Osteoblast (primary cell): ENCODE data around the gene HIRIP3. TPM values are rescaled to one million over a fixed set of nuclear protein-coding genes. Genes with fewer than 3 reads are reported as not detected.
A peak's percentile ranks its signal among the peaks of the same experiment; 100 is the strongest.

Source experiments
- DNase-seq: peaks from one replicate; pipeline ENCODE4 v3.0.0; 2011; ENCODE audit warnings: low spot score, mixed read lengths; ENCODE audit not compliant: insufficient read length; ENCODE audit errors: missing footprints
- H2AFZ ChIP-seq: 2 replicates; pipeline ENCODE4 v1.6.0; 2011; ENCODE audit warnings: mild to moderate bottlenecking, low read length
- H3K27ac ChIP-seq: 2 replicates; pipeline ENCODE4 v1.5.1; 2011; ENCODE audit warnings: mild to moderate bottlenecking, low read depth, low read length, moderate library complexity
- H3K27me3 ChIP-seq: 2 replicates; pipeline ENCODE4 v1.6.0; 2012; ENCODE audit warnings: mild to moderate bottlenecking, control low read depth, inconsistent platforms, low read length, moderate library complexity; ENCODE audit not compliant: insufficient read depth
- H3K36me3 ChIP-seq: 2 replicates; pipeline ENCODE4 v1.5.1; 2011; ENCODE audit warnings: mild to moderate bottlenecking, low read length, control low read depth, moderate library complexity; ENCODE audit not compliant: insufficient read depth
- H3K4me1 ChIP-seq: 2 replicates; pipeline ENCODE4 v1.5.1; 2011; ENCODE audit warnings: mild to moderate bottlenecking, low read length, control low read depth, moderate library complexity; ENCODE audit not compliant: insufficient read depth
- H3K4me2 ChIP-seq: 2 replicates; pipeline ENCODE4 v1.6.0; 2011; ENCODE audit warnings: mild to moderate bottlenecking, low read length; ENCODE audit not compliant: insufficient read depth
- H3K4me3 ChIP-seq: fragments of 200-600 bp; sonication (generic); 3 replicates; pipeline ENCODE4 v1.5.1; 2012; ENCODE audit warnings: mild to moderate bottlenecking, low read length, inconsistent platforms; ENCODE audit not compliant: insufficient read depth
- H3K79me2 ChIP-seq: 2 replicates; pipeline ENCODE4 v1.6.0; 2012; ENCODE audit warnings: mild to moderate bottlenecking, low read length, control low read depth, inconsistent platforms; ENCODE audit not compliant: insufficient read depth
- H3K9me3 ChIP-seq: 2 replicates; pipeline ENCODE4 v1.5.1; 2011; ENCODE audit warnings: low read depth, low read length, control low read depth
- H4K20me1 ChIP-seq: 2 replicates; pipeline ENCODE4 v1.6.0; 2012; ENCODE audit warnings: mild to moderate bottlenecking, low read length, control low read depth; ENCODE audit not compliant: insufficient read depth
- total RNA-seq: library from RNA; depleted of rRNA; stranded (reverse); fragments of >200 nt; gene quantifications from 2 replicates; pipeline ENCODE4 v1.2.3, GENCODE V29; 2012
- TF ChIP-seq, protein P1 (sequence below): IDR thresholded peaks from 2 replicates; pipeline ENCODE4 v1.5.1; 2011; ENCODE audit warnings: mild to moderate bottlenecking, low read depth, low read length, moderate library complexity; ENCODE audit errors: extremely low read depth

HIRIP3 gene
- total RNA-seq, 1 donor: 5.8 TPM

DNA sequence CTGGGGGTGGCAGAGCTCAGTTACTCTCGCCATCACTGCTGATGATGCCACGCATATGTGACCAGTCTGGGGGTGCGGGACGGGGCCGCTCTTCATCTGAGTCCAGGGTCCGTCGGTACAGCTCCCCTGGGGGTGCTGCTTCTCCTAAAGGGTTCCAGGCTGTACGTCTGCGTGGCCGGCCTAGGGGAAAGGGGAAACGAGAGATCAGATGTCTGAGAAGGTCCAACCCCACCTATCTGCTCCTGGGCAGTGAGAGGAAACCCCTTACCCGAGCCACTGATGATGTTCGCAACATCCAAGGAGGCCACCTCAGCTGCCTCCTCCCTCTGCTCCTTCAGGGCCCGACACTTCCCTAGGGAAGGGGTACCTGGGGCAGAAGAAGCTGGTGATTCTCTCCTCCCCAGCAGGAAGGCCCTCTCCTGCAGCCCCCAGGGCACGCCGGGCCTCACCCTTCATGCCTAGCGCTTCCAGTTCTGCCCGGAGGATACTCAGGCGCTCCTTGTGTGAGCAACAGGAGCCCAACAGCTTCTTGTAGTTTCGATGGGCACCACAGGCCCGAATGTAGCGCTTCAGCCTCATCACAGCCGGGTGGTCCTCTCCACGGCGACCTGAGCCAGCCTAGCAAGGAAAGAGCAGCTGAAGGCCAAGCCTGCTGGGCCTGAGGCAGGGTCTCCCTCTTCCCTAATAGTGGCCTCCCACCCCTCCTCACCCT, 2.1 kb downstream of the HIRIP3 start:
- H3K9me3 ChIP-seq: no peaks in the 10 kb centered on the region
- no peak overlapping the region for H2AFZ ChIP-seq
- TF ChIP-seq, protein P1, sequence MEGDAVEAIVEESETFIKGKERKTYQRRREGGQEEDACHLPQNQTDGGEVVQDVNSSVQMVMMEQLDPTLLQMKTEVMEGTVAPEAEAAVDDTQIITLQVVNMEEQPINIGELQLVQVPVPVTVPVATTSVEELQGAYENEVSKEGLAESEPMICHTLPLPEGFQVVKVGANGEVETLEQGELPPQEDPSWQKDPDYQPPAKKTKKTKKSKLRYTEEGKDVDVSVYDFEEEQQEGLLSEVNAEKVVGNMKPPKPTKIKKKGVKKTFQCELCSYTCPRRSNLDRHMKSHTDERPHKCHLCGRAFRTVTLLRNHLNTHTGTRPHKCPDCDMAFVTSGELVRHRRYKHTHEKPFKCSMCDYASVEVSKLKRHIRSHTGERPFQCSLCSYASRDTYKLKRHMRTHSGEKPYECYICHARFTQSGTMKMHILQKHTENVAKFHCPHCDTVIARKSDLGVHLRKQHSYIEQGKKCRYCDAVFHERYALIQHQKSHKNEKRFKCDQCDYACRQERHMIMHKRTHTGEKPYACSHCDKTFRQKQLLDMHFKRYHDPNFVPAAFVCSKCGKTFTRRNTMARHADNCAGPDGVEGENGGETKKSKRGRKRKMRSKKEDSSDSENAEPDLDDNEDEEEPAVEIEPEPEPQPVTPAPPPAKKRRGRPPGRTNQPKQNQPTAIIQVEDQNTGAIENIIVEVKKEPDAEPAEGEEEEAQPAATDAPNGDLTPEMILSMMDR: no peak
- peaks cover 11% of the 10 kb centered on the region for H3K79me2 ChIP-seq
- H3K4me2 ChIP-seq: no peak overlapping the region
- peak; percentile 69 for DNase-seq
- H3K27ac ChIP-seq: no peak overlapping the region
- H3K27me3 ChIP-seq: no peaks in the 10 kb centered on the region
- H4K20me1 ChIP-seq: peaks cover 5% of the 10 kb centered on the region
- H3K36me3 ChIP-seq: peaks cover 49% of the 10 kb centered on the region
- H3K4me1 ChIP-seq: peaks cover 19% of the 10 kb centered on the region
- H3K4me3 ChIP-seq: no peak overlapping the region

DNA sequence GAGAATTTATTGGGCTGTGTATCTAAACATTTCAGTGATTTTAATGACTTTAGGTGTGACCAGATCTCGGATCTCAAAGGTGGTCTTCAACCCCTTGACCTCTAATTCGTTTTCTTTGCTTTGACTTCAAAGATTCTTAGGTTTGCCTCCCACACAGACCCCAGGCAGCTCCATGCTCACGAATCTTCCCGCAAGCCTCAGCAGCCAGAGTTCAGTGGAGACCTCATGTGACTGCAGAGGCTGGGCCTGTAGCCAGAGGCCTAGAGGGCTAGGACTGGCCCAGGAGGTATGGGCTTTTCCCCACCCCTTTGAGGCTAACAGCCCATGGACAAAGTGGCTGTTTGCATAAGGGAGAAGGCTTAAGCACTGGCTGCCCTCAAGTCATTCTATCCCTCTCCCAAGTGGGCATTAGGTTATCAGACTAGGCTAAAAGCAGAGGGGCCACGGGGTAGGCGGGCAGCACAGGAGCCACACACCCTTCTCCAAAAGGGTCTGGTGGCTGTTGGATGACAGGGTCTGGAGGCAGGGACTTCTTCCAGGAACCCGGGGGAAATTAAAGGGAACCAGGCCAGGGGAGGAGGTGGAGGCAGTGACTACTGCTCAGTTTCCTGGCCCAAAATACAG, 3.0 kb downstream of the HIRIP3 start:
- no peak overlapping the region for H3K27ac ChIP-seq
- H3K9me3 ChIP-seq: no peaks in the 10 kb centered on the region
- H3K4me3 ChIP-seq: no peak overlapping the region
- no peaks in the 10 kb centered on the region for H3K27me3 ChIP-seq
- TF ChIP-seq, protein P1: no peak
- peaks cover 19% of the 10 kb centered on the region for H3K4me1 ChIP-seq
- DNase-seq: no peak
- H4K20me1 ChIP-seq: peaks cover 5% of the 10 kb centered on the region
- H3K79me2 ChIP-seq: peaks cover 11% of the 10 kb centered on the region
- H3K36me3 ChIP-seq: peaks cover 55% of the 10 kb centered on the region
- H3K4me2 ChIP-seq: no peak overlapping the region
- H2AFZ ChIP-seq: no peak overlapping the region

DNA sequence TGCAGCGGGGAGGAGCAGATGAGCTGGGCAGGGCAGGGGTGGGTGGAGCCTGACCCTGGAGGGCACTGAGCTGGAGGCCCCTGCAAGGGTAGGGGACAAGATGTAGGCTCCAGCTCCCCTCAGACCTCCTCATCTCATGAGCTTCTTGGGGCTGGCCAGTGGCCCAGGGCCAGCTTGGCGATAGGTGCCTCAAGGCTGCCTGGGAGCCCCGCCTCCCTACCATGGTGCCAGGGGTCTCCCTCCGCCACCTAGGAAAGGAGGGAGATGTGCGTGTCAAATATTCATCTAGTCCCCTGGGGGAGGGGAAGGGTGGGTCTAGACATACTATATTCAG, 3.9 kb downstream of the HIRIP3 start:
- no peak for DNase-seq
- peaks cover 6% of the 10 kb centered on the region for H3K79me2 ChIP-seq
- no peak overlapping the region for H3K4me2 ChIP-seq
- H3K4me3 ChIP-seq: no peak overlapping the region
- H3K9me3 ChIP-seq: no peaks in the 10 kb centered on the region
- H4K20me1 ChIP-seq: peaks cover 5% of the 10 kb centered on the region
- peaks cover 61% of the 10 kb centered on the region for H3K36me3 ChIP-seq
- H3K27ac ChIP-seq: no peak overlapping the region
- H3K27me3 ChIP-seq: no peaks in the 10 kb centered on the region
- TF ChIP-seq, protein P1: no peak
- no peak overlapping the region for H2AFZ ChIP-seq
- peaks cover 13% of the 10 kb centered on the region for H3K4me1 ChIP-seq

DNA sequence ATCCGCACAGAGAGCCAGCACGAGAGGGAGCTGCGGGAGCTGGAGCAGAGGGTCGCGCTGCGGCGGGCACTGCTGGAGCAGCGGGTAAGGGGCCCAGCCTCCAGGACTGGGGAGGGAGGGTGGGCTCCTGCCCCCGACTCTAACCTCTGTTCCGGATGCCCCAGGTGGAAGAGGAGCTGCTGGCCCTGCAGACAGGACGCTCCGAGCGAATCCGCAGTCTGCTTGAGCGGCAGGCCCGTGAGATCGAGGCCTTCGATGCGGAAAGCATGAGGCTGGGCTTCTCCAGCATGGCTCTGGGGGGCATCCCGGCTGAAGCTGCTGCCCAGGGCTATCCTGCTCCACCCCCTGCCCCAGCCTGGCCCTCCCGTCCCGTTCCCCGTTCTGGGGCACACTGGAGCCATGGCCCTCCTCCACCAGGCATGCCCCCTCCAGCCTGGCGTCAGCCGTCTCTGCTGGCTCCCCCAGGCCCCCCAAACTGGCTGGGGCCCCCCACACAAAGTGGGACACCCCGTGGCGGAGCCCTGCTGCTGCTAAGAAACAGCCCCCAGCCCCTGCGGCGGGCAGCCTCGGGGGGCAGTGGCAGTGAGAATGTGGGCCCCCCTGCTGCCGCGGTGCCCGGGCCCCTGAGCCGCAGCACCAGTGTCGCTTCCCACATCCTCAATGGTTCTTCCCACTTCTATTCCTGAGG, 4.4 kb downstream of the HIRIP3 start:
- H3K36me3 ChIP-seq: peaks cover 66% of the 10 kb centered on the region
- no peaks in the 10 kb centered on the region for H3K27me3 ChIP-seq
- H3K4me2 ChIP-seq: no peak overlapping the region
- peaks cover under 1% of the 10 kb centered on the region for H3K79me2 ChIP-seq
- H3K27ac ChIP-seq: no peak overlapping the region
- peaks cover 12% of the 10 kb centered on the region for H3K4me1 ChIP-seq
- H4K20me1 ChIP-seq: peaks cover 5% of the 10 kb centered on the region
- H3K9me3 ChIP-seq: no peaks in the 10 kb centered on the region
- H2AFZ ChIP-seq: no peak overlapping the region
- TF ChIP-seq, protein P1: no peak
- H3K4me3 ChIP-seq: no peak overlapping the region
- no peak for DNase-seq
